ENCODE data around the gene VGF.
"Not testable (repeated sequence)": the region's sequence is repeated elsewhere in the genome, so short reads cannot be mapped to it uniquely, and the experiment has no call there.

Gene VGF
- total RNA-seq = 0 to 0.30 (median 0.07) reads per million in 9 experiments

DNA sequence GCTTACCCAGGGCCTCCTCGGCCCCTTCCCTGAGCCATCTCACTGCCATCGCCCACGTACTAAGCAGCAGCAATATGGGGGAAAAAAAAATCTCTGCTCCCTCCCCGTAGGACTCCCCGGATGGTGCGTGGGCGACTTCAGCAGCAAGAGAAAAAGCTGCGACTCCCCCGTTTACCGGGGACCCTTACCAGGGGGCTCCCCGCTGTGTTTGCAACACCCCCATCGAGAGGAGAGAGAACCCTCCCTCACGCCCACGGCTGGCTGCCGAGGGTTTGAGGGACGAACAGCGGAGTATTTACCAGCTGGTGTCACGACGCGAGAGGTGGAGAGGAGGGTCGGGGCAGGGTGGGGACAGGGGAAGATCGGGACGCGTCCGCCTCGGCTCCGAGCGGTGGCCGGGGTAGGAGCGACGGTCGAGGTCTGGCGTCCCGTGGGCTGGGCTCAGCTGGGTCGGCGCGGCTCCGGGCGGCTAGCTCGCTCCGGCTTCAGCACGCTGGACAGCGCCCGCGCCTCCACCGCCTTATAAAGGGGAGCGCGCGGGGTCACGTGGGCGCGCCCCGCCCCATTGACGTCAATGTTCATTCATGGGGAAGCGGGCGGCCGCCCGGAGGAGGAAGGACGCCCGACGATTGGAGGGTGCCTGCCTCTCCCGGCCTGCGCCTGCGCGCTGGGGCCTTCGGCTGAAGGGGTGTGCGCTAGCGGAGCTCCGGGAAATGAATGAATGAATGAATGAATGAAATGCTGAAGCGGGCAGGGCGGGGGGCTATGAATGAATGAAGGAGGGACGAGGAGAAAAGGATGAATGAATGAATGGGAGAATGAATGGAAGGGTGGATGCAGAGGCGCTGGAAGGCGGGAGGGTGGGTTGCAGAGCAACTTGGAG lies at the start of gene VGF:
VGF (minus strand) TSS at position 495 of the 883 bp plus-strand sequence. CDS start 726 bp downstream, outside the sequence.
- Mint-ChIP-seq H3K4me3 (peak within 1 kb of the TSS; percentile 74 to 91), H3K9me3 (peaks cover 0 to 4% of the 10 kb centered on the region in 2 donors), H3K27ac (peak within 1 kb of the TSS; percentile 23 to 94), H3K36me3 (ENCODE audit: insufficient read depth) (peaks cover 22% of the 10 kb centered on the region), H3K27me3 (peaks cover 58 to 82% of the 10 kb centered on the region in 2 donors), H3K4me1 (ENCODE audit: low read depth in 2 of 2) (peaks cover 36 to 43% of the 10 kb centered on the region in 2 donors)
- DNase-seq = peak; percentile 88 to 92 (median 91)
- ATAC-seq (replicated peaks) = peak; percentile 85

DNA sequence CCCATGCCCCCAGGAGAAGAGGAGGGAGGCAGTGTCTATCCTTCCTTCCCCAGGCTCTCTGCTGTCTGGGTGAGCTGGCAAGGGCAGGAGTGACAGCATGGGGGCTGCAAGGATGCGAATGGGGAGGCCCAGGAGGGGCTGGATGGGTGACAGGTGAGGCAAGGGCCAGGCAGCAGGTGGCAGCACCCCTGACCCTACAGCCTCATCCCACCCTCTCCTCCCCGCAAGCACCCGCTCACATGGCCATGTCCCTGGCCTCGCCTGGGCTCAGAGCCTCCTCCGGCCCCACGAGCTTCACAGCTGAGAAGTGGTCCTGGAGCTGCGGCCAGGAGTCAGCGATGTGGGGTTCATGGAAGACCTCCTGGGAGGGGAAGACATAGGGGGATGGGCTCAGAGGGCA lies 46.6 kb upstream of the VGF start:
- Mint-ChIP-seq H3K4me1 (ENCODE audit: low read depth in 2 of 2) (peaks cover 7 to 11% of the 10 kb centered on the region in 2 donors), H3K4me3 (no peak overlapping the region), H3K27ac (no peak overlapping the region), H3K36me3 (ENCODE audit: insufficient read depth) (peaks cover 35% of the 10 kb centered on the region), H3K27me3 (no peaks in the 10 kb centered on the region), H3K9me3 (no peaks in the 10 kb centered on the region)
- no peak for DNase-seq
- ATAC-seq (replicated peaks) = no peak

DNA sequence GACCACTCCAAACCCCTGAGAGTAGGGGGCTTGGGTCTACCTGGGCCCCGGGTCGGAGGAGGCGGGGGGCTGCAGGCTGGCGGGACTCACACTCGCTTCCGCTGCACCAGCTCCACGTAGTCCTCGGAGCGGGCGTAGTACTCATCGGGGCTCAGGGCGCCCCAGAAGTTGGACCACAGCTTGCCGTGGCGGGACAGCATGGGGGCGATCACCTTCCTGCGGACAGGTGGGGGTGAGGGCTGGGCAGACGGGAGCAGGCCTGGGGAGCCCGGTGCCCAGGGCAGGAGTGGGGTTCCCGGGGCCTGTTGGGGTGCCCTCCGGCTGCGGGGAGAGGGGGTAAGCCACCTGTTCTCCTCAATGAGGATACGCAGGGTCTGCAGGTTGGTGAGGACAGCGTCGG lies 46.1 kb upstream of the VGF start:
- Mint-ChIP-seq H3K27ac (no peak overlapping the region), H3K4me1 (ENCODE audit: low read depth in 2 of 2) (peaks cover 5 to 7% of the 10 kb centered on the region in 2 donors), H3K9me3 (no peaks in the 10 kb centered on the region), H3K4me3 (no peak overlapping the region), H3K36me3 (ENCODE audit: insufficient read depth) (peaks cover 33% of the 10 kb centered on the region), H3K27me3 (no peaks in the 10 kb centered on the region)
- DNase-seq = no peak
- no peak for ATAC-seq (replicated peaks)

DNA sequence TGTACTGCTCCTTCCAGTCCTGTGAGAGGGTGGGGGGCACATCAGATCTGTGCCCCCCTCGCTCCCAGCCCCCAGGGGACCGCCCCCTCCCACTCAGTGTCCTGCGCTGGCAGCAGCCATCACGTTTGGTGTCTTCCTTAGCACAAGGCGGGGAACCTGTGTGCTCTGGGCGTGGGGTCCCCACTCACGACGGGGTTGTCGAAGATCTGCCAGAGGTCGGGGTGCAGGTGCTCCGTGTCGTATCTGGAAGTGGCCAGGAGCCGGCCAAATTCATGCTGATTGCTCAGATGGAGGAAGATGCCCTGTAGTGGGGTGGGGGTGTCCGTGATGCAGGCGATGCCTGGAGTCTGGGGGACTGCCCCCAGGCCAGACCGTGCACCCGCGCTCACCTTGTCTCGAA lies 44.8 kb upstream of the VGF start:
- H3K27ac Mint-ChIP-seq = no peak overlapping the region
- ATAC-seq (replicated peaks) (no peak), DNase-seq (no peak)
- peaks cover 27% of the 10 kb centered on the region for H3K36me3 Mint-ChIP-seq (ENCODE audit: insufficient read depth)
- no peaks in the 10 kb centered on the region for H3K9me3 Mint-ChIP-seq
- no peaks in the 10 kb centered on the region for H3K27me3 Mint-ChIP-seq
- no peak overlapping the region for H3K4me3 Mint-ChIP-seq
- H3K4me1 Mint-ChIP-seq (ENCODE audit: low read depth in 2 of 2) = peaks cover 0 to 2% of the 10 kb centered on the region in 2 donors

DNA sequence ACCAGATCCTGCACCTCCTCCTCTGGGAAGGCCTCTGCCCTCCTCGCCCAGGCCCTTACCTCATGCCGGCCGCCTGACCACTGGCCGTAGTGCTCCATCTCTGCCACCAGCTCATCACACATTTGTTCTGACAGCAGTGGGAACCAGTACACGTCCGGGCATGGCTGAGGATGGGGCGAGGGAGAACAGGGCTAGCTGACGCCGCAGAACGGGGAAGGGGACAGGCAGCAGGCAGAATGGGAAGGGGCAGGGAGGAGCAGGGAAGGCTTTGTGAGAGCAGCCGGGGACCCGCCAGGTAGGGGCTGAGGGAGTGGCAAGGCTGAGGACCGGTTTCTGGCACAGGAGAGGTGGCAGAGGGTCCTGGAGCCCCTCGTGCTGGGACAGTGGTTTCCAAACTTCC lies 43.4 kb upstream of the VGF start:
- no peaks in the 10 kb centered on the region for H3K9me3 Mint-ChIP-seq
- H3K4me1 Mint-ChIP-seq (ENCODE audit: low read depth in 2 of 2) = peaks cover 0 to 4% of the 10 kb centered on the region in 2 donors
- H3K27me3 Mint-ChIP-seq = no peaks in the 10 kb centered on the region
- no peak overlapping the region for H3K27ac Mint-ChIP-seq
- no peak overlapping the region for H3K4me3 Mint-ChIP-seq
- ATAC-seq (replicated peaks) (no peak), DNase-seq (no peak)
- peaks cover 25% of the 10 kb centered on the region for H3K36me3 Mint-ChIP-seq (ENCODE audit: insufficient read depth)

DNA sequence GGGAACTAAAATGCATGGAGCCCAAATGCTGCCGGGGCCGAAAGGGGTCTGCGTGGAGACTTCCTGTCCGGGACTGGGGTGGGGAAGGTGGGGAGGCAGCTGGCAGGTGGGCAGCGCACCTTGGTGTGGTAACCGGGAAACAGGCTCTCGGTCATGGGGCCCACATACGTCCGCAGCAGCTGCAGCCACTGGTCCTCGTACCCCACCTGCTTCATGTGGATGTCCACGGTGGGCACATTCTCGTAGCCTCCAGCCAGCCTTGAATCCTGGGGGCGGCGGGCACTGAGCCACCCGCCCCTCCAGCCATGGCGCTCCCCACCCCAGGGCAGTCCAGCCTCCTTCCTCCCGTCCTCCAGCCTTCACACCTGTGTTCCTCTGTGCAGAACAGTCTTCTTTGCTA lies 42.1 kb upstream of the VGF start:
- DNase-seq = no peak
- Mint-ChIP-seq H3K27me3 (peaks cover 8 to 10% of the 10 kb centered on the region in 2 donors), H3K27ac (no peak overlapping the region), H3K9me3 (no peaks in the 10 kb centered on the region), H3K36me3 (ENCODE audit: insufficient read depth) (peaks cover 21% of the 10 kb centered on the region), H3K4me3 (no peak overlapping the region), H3K4me1 (ENCODE audit: low read depth in 2 of 2) (peaks cover 0 to 5% of the 10 kb centered on the region in 2 donors)
- ATAC-seq (replicated peaks) = no peak

DNA sequence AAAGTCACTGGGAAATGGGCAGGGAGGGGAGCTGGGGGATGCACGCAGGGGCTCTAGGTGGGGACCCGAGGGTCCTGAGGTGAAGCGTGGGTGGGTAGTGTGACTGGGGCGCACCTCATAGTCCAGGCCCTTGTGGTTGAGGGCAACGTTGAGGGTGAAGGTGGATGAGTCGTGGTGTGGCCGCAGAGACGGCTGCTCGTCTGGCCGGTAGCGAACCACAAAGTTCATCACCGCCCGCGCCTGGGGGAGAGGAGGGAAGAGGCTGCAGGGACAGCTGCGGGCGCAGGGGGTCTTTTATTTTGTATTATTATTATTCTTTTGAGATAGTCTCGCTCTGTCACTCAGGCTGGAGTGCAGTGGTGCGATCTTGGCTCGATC lies 41.3 kb upstream of the VGF start:
- no peaks in the 10 kb centered on the region for H3K9me3 Mint-ChIP-seq
- peaks cover 12 to 18% of the 10 kb centered on the region in 2 donors for H3K27me3 Mint-ChIP-seq
- H3K4me3 Mint-ChIP-seq = no peak overlapping the region
- H3K4me1 Mint-ChIP-seq (ENCODE audit: low read depth in 2 of 2) = peaks cover 0 to 5% of the 10 kb centered on the region in 2 donors
- no peak overlapping the region for H3K27ac Mint-ChIP-seq
- peaks cover 21% of the 10 kb centered on the region for H3K36me3 Mint-ChIP-seq (ENCODE audit: insufficient read depth)
- ATAC-seq (replicated peaks) (no peak), DNase-seq (no peak)

DNA sequence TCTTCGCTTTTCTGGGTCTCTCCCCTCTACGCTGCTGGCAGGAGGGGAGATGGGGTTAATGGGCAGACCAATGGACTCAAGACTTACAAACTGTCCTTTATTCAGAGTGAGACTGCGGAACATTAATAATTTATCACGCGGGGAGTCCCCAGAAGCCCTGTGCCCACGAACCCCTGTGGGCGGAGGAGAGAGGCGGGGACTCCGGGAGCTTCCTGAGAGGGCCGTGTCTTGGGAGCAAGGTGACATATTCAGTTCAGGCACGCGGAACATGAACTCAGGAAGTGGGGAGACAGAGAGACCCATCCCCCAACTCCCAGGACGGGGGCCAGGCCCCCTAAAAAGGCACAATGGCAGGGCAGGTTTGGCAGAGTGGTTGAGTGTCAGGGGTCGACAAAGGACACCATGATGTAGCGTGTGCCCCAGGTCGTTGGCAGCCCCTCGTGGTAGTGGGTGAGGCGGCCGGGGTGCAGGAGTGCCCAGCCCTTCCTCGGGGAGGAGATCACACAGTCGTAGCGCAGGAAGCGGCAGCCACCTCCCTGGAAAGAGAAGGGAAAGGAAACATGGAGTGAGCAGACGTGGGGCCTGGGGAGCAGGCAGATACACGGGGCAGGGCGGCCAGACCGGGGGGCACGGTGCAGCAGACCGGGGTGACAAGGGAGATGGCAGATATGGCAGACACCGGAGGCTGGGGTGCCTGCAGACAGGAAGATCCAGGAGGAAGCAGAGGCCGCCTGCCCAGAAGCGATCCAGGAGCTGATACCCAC lies 40.7 kb upstream of the VGF start:
- DNase-seq = no peak
- Mint-ChIP-seq H3K4me1 (ENCODE audit: low read depth in 2 of 2) (peaks cover 0 to 5% of the 10 kb centered on the region in 2 donors), H3K36me3 (ENCODE audit: insufficient read depth) (peaks cover 21% of the 10 kb centered on the region), H3K9me3 (no peaks in the 10 kb centered on the region), H3K27me3 (peaks cover 17 to 23% of the 10 kb centered on the region in 2 donors), H3K4me3 (no peak overlapping the region), H3K27ac (no peak overlapping the region)
- ATAC-seq (replicated peaks) = no peak

DNA sequence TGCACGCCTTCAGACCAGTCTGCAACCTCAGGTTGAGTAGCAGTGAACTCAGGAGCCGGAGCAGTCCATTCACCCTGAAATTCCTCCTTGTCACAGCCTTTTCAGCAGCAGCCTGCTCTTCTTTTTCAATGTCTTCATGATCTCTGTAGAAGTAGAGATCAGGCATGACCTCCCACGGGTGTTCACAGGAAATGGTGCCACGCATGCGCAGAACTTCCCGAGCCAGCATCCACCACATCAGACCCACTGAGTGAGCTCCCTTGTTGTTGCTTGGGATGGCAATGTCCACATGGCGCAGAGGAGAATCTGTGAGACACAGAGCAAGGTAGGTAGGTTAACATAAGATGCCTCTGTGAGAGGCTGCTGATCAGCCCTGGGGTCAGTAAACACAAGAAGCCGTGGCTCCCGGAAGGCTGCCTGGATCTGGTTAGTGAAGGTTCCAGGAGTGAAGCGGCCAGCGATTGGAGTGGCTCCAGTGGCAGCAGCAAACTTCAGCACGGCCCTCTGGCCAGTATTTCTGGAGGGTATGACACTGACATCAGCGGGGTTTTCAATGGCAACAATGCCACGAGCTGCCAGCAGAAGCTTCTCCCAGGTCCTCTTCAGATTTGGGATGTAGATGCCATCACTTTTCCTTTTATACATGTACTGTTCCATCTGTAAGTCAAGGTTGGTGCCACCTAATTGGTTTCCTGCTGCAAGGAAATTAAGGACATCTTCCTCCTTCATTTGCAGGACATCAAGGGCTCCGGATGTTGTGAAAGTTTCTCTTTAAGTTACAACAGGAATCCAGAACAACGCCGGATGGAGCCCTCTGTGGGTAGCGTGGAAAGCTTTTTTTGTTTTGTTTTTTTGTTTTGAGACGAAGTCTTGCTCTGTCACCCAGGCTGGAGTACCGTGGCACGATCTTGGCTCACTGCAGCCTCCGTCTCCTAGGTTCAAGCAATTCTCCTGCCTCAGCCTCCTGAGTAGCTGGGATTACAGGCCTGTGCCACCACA lies 38.7 kb upstream of the VGF start:
- H3K4me3 Mint-ChIP-seq = peak overlapping the region in 1 of 2 donors; percentile 5
- H3K9me3 Mint-ChIP-seq; ATAC-seq (replicated peaks); DNase-seq; H3K36me3 Mint-ChIP-seq (ENCODE audit: insufficient read depth); H3K4me1 Mint-ChIP-seq (ENCODE audit: low read depth in 2 of 2): not testable (repeated sequence)
- peak overlapping the region in 1 of 2 donors; percentile 15 for H3K27ac Mint-ChIP-seq
- H3K27me3 Mint-ChIP-seq = peaks cover 29 to 42% of the 10 kb centered on the region in 2 donors

DNA sequence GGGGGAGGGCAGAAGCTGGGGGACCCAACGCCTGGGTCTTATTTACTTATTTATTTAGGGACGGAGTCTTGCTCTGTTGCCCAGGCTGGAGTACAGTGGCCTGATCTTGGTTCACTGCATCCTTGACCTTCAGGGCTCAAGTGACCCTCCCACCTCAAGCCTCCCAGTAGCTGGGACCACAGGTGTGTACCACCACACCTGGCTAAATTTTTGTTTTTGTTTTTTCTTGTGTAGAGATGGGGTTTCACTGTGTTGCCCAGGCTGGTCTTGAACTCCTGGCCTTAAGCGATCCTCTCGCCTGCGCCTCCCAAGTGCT lies 37.2 kb upstream of the VGF start:
- Mint-ChIP-seq H3K27ac (no peak overlapping the region), H3K4me1 (ENCODE audit: low read depth in 2 of 2) (peaks cover 0 to 10% of the 10 kb centered on the region in 2 donors), H3K27me3 (peaks cover 29 to 51% of the 10 kb centered on the region in 2 donors), H3K4me3 (peak overlapping the region; percentile 13 to 18), H3K9me3 (no peaks in the 10 kb centered on the region), H3K36me3 (ENCODE audit: insufficient read depth) (no peaks in the 10 kb centered on the region)
- ATAC-seq (replicated peaks) = no peak
- DNase-seq = no peak

DNA sequence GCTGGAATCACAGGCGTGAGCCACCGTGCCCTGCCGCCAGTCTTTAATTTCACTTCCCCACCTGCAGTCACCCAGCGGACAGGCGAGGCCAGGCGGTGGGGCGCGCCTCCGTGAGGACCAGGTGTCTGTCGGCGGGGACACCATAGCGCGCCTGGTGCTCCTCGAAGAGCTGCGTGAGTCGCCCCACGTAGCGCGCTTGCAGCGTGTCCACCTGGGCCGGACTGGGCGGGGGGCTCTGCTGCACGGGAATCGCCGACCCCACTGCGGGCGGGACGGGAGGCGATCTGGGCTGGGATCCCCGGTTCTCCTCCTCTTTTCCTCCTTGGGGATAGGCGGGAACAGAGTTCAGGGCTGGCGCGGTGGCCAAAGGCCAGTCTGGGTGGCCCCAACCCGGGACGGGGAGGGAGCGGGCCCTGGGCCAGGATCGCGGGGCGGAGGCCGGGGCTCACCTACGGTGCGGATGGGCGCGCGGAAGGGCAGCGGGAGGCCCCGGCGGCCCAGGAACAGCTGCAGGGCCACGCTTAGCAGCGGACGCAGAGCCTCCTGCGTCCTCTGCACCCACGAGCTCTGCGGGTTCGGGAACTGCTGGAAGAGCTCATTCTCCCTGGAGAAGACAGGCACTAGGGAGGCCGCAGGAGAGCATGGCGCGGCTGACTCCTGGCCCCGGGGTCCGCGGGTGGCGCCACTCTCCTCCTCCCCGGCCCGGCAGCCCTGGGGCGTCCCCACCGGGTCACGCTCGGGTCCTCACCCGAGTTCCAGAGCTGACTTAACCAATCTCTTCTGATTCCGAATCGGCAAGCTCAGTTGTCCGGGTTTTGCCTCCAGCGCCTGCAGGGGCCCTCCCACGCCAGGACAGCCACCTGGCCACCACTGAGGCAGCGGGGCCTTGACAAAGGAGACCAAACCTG lies 36.6 kb upstream of the VGF start:
- ATAC-seq (replicated peaks) (peak; percentile 41), DNase-seq (no peak)
- no peaks in the 10 kb centered on the region for H3K9me3 Mint-ChIP-seq
- no peak overlapping the region for H3K27ac Mint-ChIP-seq
- peaks cover 29 to 51% of the 10 kb centered on the region in 2 donors for H3K27me3 Mint-ChIP-seq
- H3K4me1 Mint-ChIP-seq (ENCODE audit: low read depth in 2 of 2) = peaks cover 0 to 10% of the 10 kb centered on the region in 2 donors
- H3K36me3 Mint-ChIP-seq (ENCODE audit: insufficient read depth) = no peaks in the 10 kb centered on the region
- peak overlapping the region; percentile 27 to 63 for H3K4me3 Mint-ChIP-seq

Data from effector memory CD8-positive, alpha-beta T cell (primary cell).